Measurements from ENCODE around the gene ITK.
A peak's percentile ranks its signal among the peaks of the same experiment; 100 is the strongest.

ITK gene

GRCh38 chr5:157300564-157300963 lies 119.9 kb downstream of the ITK start:
- no peak overlapping the region for H3K4me3 ChIP-seq (ENCODE audit: low read length)
- no peak for DNase-seq (ENCODE audit: low read depth)
- no peak for TF ChIP-seq CTCF (conservative IDR thresholded peaks at IDR 0.05; ENCODE audit: low read depth, low read length)

GRCh38 chr5:157301066-157301465 lies 120.4 kb downstream of the ITK start:
- no peak for DNase-seq (ENCODE audit: low read depth)
- H3K4me3 ChIP-seq (ENCODE audit: low read length): no peak overlapping the region
- TF ChIP-seq CTCF (conservative IDR thresholded peaks at IDR 0.05; ENCODE audit: low read depth, low read length): no peak

- DNase-seq (ENCODE audit: low read depth): no peak
- H3K4me3 ChIP-seq (ENCODE audit: low read length): no peak overlapping the region
- TF ChIP-seq CTCF (conservative IDR thresholded peaks at IDR 0.05; ENCODE audit: low read depth, low read length): no peak
Measured at GRCh38 chr5:157303023-157303422, 122.4 kb downstream of the ITK start.

- peak; percentile 35 for TF ChIP-seq CTCF (conservative IDR thresholded peaks at IDR 0.05; ENCODE audit: low read depth, low read length)
- H3K4me3 ChIP-seq (ENCODE audit: low read length): no peak overlapping the region
- no peak for DNase-seq (ENCODE audit: low read depth)
Measured at GRCh38 chr5:157303667-157304327, 123.2 kb downstream of the ITK start.
